WTC11 (cell line): Measurements from ENCODE around the gene YIPF6. TPM values are rescaled to one million over a fixed set of nuclear protein-coding genes. Genes with fewer than 3 reads are reported as not detected.
"Not testable (repeated sequence)": the region's sequence is repeated elsewhere in the genome, so short reads cannot be mapped to it uniquely, and the experiment has no call there.

Source experiments
- ATAC-seq: fragments of 200-7000 bp; cut with Tn5 transposase; 2 replicates; pipeline ENCODE4 v1.10.0; 2021; ENCODE audit warnings: mild to moderate bottlenecking, moderate library complexity
- CTCF ChIA-PET: fragments of 300-600 bp; sonication (Branson Sonifier 250); formaldehyde crosslinking; loops from one replicate; lab custom pipeline; 2021; ENCODE audit warnings: antibody characterized with exemption; lab: Charles Lee
- POLR2A ChIA-PET: fragments of 350-600 bp; sonication (Branson Sonifier 250); formaldehyde crosslinking; loops from one replicate; lab custom pipeline; 2021; ENCODE audit warnings: antibody characterized with exemption; lab: Charles Lee
- DNase-seq: peaks from one replicate; pipeline ENCODE4 v3.0.0; 2021; ENCODE audit warnings: low spot score
- H3K27ac Mint-ChIP-seq: 2 replicates; pipeline ENCODE4 v1.8.0; 2021; ENCODE audit warnings: mixed read lengths
- H3K27me3 Mint-ChIP-seq: 2 replicates; pipeline ENCODE4 v1.8.0; 2021; ENCODE audit warnings: low read depth, mild to moderate bottlenecking, moderate library complexity, mixed read lengths
- H3K36me3 Mint-ChIP-seq: 2 replicates; pipeline ENCODE4 v1.8.0; 2021; ENCODE audit warnings: mixed read lengths
- H3K4me1 Mint-ChIP-seq: 2 replicates; pipeline ENCODE4 v1.8.0; 2022; ENCODE audit warnings: mixed read lengths
- H3K4me3 Mint-ChIP-seq: 2 replicates; pipeline ENCODE4 v1.8.0; 2021; ENCODE audit warnings: mild to moderate bottlenecking, moderate library complexity, mixed read lengths
- H3K9me3 Mint-ChIP-seq: 2 replicates; pipeline ENCODE4 v1.8.0; 2021; ENCODE audit warnings: mixed read lengths
- ATF1 ChIP-seq: sonication (generic); formaldehyde crosslinking; IDR thresholded peaks from 2 replicates; pipeline ENCODE4 v1.8.1; 2023; ENCODE audit warnings: mild to moderate bottlenecking, moderate library complexity, missing genetic modification reagents
- CBFB ChIP-seq: sonication (generic); formaldehyde crosslinking; IDR thresholded peaks from 2 replicates; pipeline ENCODE4 v1.8.1; 2022; ENCODE audit warnings: mild to moderate bottlenecking, low read depth, missing genetic modification reagents
- CREB1 ChIP-seq: sonication (generic); formaldehyde crosslinking; IDR thresholded peaks from 2 replicates; pipeline ENCODE4 v1.8.0; 2023; ENCODE audit warnings: mild to moderate bottlenecking, missing genetic modification reagents
- EMX1 ChIP-seq: fragments of 250-450 bp; sonication (Bioruptor Pico); IDR thresholded peaks from 2 replicates; pipeline ENCODE4 v1.8.0; 2021; ENCODE audit warnings: mild to moderate bottlenecking
- JAZF1 ChIP-seq: fragments of 250-450 bp; sonication (Bioruptor Pico); IDR thresholded peaks from 2 replicates; pipeline ENCODE4 v1.9.0; 2021; ENCODE audit warnings: moderate library complexity, mild to moderate bottlenecking, inconsistent platforms
- TEAD1 ChIP-seq: sonication (generic); formaldehyde crosslinking; IDR thresholded peaks from 2 replicates; pipeline ENCODE4 v1.8.0; 2022; ENCODE audit warnings: mild to moderate bottlenecking, missing genetic modification reagents
- TEAD4 ChIP-seq: sonication (generic); formaldehyde crosslinking; IDR thresholded peaks from 2 replicates; pipeline ENCODE4 v1.8.0; 2022; ENCODE audit warnings: mild to moderate bottlenecking, missing genetic modification reagents
- USF2 ChIP-seq: sonication (generic); formaldehyde crosslinking; IDR thresholded peaks from 2 replicates; pipeline ENCODE4 v1.8.1; 2023; ENCODE audit warnings: mild to moderate bottlenecking, missing genetic modification reagents, moderate library complexity
- ZNF219 ChIP-seq: sonication (generic); formaldehyde crosslinking; IDR thresholded peaks from 2 replicates; pipeline ENCODE4 v1.8.0; 2023; ENCODE audit warnings: missing genetic modification reagents, mild to moderate bottlenecking, borderline replicate concordance
- ZNF232 ChIP-seq: sonication (generic); formaldehyde crosslinking; IDR thresholded peaks from 2 replicates; pipeline ENCODE4 v1.8.0; 2022; ENCODE audit warnings: mild to moderate bottlenecking, missing genetic modification reagents
- ZNF281 ChIP-seq: sonication (generic); formaldehyde crosslinking; IDR thresholded peaks from 2 replicates; pipeline ENCODE4 v1.8.0; 2023; ENCODE audit warnings: mild to moderate bottlenecking, missing genetic modification reagents
- ZNF423 ChIP-seq: fragments of 250-450 bp; sonication (Bioruptor Pico); IDR thresholded peaks from 2 replicates; pipeline ENCODE4 v2.1.2; 2022; ENCODE audit warnings: mild to moderate bottlenecking, moderate library complexity
- ZNF425 ChIP-seq: fragments of 250-450 bp; sonication (Bioruptor Pico); conservative IDR thresholded peaks from 2 replicates; pipeline ENCODE4 v1.9.0; 2021; ENCODE audit warnings: mild to moderate bottlenecking
- total RNA-seq: library from RNA; stranded (reverse); gene quantifications from 3 replicates; pipeline ENCODE4 v1.2.3, GENCODE V29; 2021

The YIPF6 gene
- total RNA-seq, 1 experiment from 2014 or later: 34.2 TPM

GRCh38 chrX:68486198-68486597 is 12.7 kb upstream of the YIPF6 start:
- CTCF ChIA-PET, H3K4me3 Mint-ChIP-seq, H3K4me1 Mint-ChIP-seq, POLR2A ChIA-PET, H3K27ac Mint-ChIP-seq, H3K9me3 Mint-ChIP-seq, DNase-seq, ATAC-seq, H3K36me3 Mint-ChIP-seq, H3K27me3 Mint-ChIP-seq: not testable (repeated sequence)

GRCh38 chrX:68487254-68487653 is 11.6 kb upstream of the YIPF6 start:
- ChIA-PET POLR2A (no interaction called here), CTCF (no interaction called here)
- no peak overlapping the region for H3K27ac Mint-ChIP-seq
- ATAC-seq: no peak
- H3K4me1 Mint-ChIP-seq: no peaks in the 10 kb centered on the region
- H3K27me3 Mint-ChIP-seq: no peaks in the 10 kb centered on the region
- DNase-seq: no peak
- no peak for TF ChIP-seq ZNF219 (CRISPR knock-in tag)
- no peak for TF ChIP-seq ZNF232 (CRISPR knock-in tag)
- TF ChIP-seq TEAD1: no peak
- no peak for TF ChIP-seq ZNF425 (CRISPR knock-in tag)
- no peaks in the 10 kb centered on the region for H3K9me3 Mint-ChIP-seq
- no peak overlapping the region for H3K4me3 Mint-ChIP-seq
- H3K36me3 Mint-ChIP-seq: no peaks in the 10 kb centered on the region

- TF ChIP-seq ZNF281 (CRISPR knock-in tag): no peak
- no peak for TF ChIP-seq CREB1 (CRISPR knock-in tag)
- no peak for TF ChIP-seq TEAD4 (CRISPR knock-in tag)
- TF ChIP-seq, all 79 proteins: peak for 0
- Mint-ChIP-seq H3K27me3 (no peaks in the 10 kb centered on the region), H3K4me3 (no peak overlapping the region), H3K27ac (no peak overlapping the region), H3K4me1 (no peaks in the 10 kb centered on the region), H3K36me3 (no peaks in the 10 kb centered on the region), H3K9me3 (no peaks in the 10 kb centered on the region)
- CTCF ChIA-PET: interaction anchor here (0.6 to 0.9 kb wide), 2 partner anchors 176 to 306 kb away, joined by 3 to 4 read pairs; no protein-coding TSS in a partner anchor
- ATAC-seq: no peak
- DNase-seq: no peak
- POLR2A ChIA-PET: no interaction called here
Observed at GRCh38 chrX:68487924-68488323, 10.9 kb upstream of the YIPF6 start.

- TF ChIP-seq ATF1 (CRISPR knock-in tag): no peak
- TF ChIP-seq ZNF423 (CRISPR knock-in tag): no peak
- TF ChIP-seq USF2 (CRISPR knock-in tag): no peak
- TF ChIP-seq EMX1 (CRISPR knock-in tag): no peak
- no peak for TF ChIP-seq JAZF1
- no peak for TF ChIP-seq CBFB (CRISPR knock-in tag)
- POLR2A ChIA-PET: no interaction called here
- no peak for ATAC-seq
- DNase-seq: no peak
- Mint-ChIP-seq H3K36me3 (no peaks in the 10 kb centered on the region), H3K27ac (no peak overlapping the region), H3K4me3 (no peak overlapping the region), H3K9me3 (no peaks in the 10 kb centered on the region), H3K4me1 (no peaks in the 10 kb centered on the region), H3K27me3 (no peaks in the 10 kb centered on the region)
- CTCF ChIA-PET: interaction anchor here (0.9 kb wide), 1 partner anchor 307 kb away, joined by 3 read pairs; no protein-coding TSS in a partner anchor
Observed at GRCh38 chrX:68488657-68489056, 10.2 kb upstream of the YIPF6 start.
